ENCODE results near the gene LIN7B. TPM values are rescaled to one million over a fixed set of nuclear protein-coding genes. Genes with fewer than 3 reads are reported as not detected.

LIN7B gene
- total and polyA plus RNA-seq, 9 of the 15 experiments (the other 6 are each of a cell fraction or from before 2014, with no cell fraction given): 0.89 to 15.7 (median 4.0) TPM

GRCh38 chr19:49102303-49102702, 11.9 kb upstream of the LIN7B start:
- POLR2A ChIA-PET: interaction anchor here (1.1 kb wide), 1 partner anchor 12 kb away, joined by 3 read pairs; the partner anchor contains the start of gene LIN7B
- no peak for TF ChIP-seq RBM25 (IDR thresholded peaks at IDR 0.05; ENCODE audit: low read depth, low read length, severe bottlenecking)
- no peak for TF ChIP-seq PML (IDR thresholded peaks at IDR 0.05; ENCODE audit: low read length)
- TF ChIP-seq RBFOX2 (IDR thresholded peaks at IDR 0.05; ENCODE audit: low read depth, low read length): peak; percentile 60
- peak; percentile 60 for TF ChIP-seq POLR2G (IDR thresholded peaks at IDR 0.05; ENCODE audit: low read depth, low read length)
- WGBS (ENCODE audit: insufficient coverage, low coverage, missing lambda C conversion rate): 97% methylated on average over 10 of the region's 12 CpGs
- ATAC-seq (no peak), FAIRE-seq (no peak), DNase-seq (ENCODE audit: extremely low read depth in 1 of 4, low spot score in 3 of 4) (peak in 1 of 4 experiments; percentile 16)
- Histone ChIP-seq H4K20me1 (replicated peaks; ENCODE audit: control insufficient read depth, insufficient read depth, low read length) (peaks cover 29% of the 10 kb centered on the region), H3K4me1 (replicated peaks in 1 of 2; ENCODE audit: control insufficient read depth in 2 of 2, insufficient read depth in 2 of 2, low read length in 2 of 2) (peaks cover 0 to 38% of the 10 kb centered on the region in 2 experiments; a peak in 3 of 5 replicates), H3K27ac (ENCODE audit: extremely low read depth, low read depth, low read length) (no peak overlapping the region), H3K4me2 (ENCODE audit: insufficient read depth, low read length) (no peak overlapping the region), H3K36me3 (ENCODE audit: control insufficient read depth, insufficient read depth, low read length) (peaks cover 98% of the 10 kb centered on the region), H3K9me3 (replicated peaks; ENCODE audit: control insufficient read depth, insufficient read depth, low read depth, low read length) (no peaks in the 10 kb centered on the region), H2AFZ (ENCODE audit: low read depth, low read length) (no peak overlapping the region), H3K9me1 (ENCODE audit: control insufficient read depth, insufficient read depth, low read length) (peaks cover 11% of the 10 kb centered on the region), H3K4me3 (no peak overlapping the region), H3K27me3 (ENCODE audit: control insufficient read depth in 2 of 2, insufficient read depth in 2 of 2, low read length in 2 of 2) (no peaks in the 10 kb centered on the region), H3K79me2 (ENCODE audit: control insufficient read depth, insufficient read depth, low read length) (peaks cover 37% of the 10 kb centered on the region), H3K9ac (ENCODE audit: insufficient read depth in 1 of 2, low read depth in 2 of 2, low read length in 2 of 2) (no peak overlapping the region)
- CTCF ChIA-PET (ENCODE audit: low intra/inter-chr PET ratio): no interaction called here
- in situ Hi-C loops (cut with MboI): no loop called here
- no TSS peak for BruUV-seq (replicated peaks)
- intact Hi-C loops (cut with micrococcal nuclease): no loop called here

DNA sequence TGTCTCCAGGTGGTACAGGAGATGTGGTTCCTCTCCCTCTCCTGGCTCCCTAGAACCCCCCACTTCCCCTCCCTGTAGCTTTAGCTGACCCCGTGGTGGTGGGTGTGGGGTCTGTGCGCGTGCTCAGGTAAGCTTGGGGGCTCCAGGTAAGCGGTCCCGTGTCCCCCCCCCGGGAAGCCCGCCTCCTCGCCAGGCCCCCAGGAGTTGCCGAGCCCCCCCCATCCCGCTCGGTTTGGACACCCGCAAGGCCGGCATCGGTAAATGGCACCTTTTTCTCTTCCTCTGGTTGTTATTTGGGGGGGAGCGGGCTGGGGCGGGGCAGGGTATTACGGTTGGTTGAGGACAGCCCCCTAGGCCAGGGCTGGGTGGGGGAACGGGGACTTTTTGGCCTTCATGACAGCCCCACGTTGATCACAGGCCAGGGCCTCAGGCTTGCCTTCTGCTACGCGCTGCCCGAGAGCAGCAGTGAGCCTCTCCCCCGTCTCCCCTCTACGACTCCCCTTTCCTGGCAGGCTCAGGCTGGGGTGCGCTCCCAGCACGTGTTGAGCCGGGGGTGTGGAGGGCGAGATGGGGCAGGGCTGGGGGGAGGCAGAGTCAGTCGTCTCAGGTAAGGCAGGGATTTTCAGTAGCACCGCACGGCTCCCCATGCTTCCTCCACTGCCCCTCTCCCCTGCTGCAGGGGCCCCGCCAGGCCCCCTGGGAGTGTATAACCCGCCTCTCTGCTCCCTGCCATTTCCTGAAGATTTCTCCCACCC, 10.7 kb upstream of the LIN7B start:
- Histone ChIP-seq H4K20me1 (replicated peaks; ENCODE audit: control insufficient read depth, insufficient read depth, low read length) (peaks cover 17% of the 10 kb centered on the region), H3K9me1 (ENCODE audit: control insufficient read depth, insufficient read depth, low read length) (peaks cover 11% of the 10 kb centered on the region), H3K27me3 (ENCODE audit: control insufficient read depth in 2 of 2, insufficient read depth in 2 of 2, low read length in 2 of 2) (no peaks in the 10 kb centered on the region), H3K36me3 (ENCODE audit: control insufficient read depth, insufficient read depth, low read length) (peaks cover 98% of the 10 kb centered on the region), H3K9me3 (replicated peaks; ENCODE audit: control insufficient read depth, insufficient read depth, low read depth, low read length) (no peaks in the 10 kb centered on the region), H2AFZ (ENCODE audit: low read depth, low read length) (no peak overlapping the region), H3K4me3 (no peak overlapping the region), H3K4me1 (replicated peaks in 1 of 2; ENCODE audit: control insufficient read depth in 2 of 2, insufficient read depth in 2 of 2, low read length in 2 of 2) (peaks cover 0 to 48% of the 10 kb centered on the region in 2 experiments; a peak in 3 of 5 replicates), H3K4me2 (ENCODE audit: insufficient read depth, low read length) (no peak overlapping the region), H3K27ac (ENCODE audit: extremely low read depth, low read depth, low read length) (no peak overlapping the region), H3K79me2 (ENCODE audit: control insufficient read depth, insufficient read depth, low read length) (peaks cover 25% of the 10 kb centered on the region), H3K9ac (ENCODE audit: insufficient read depth in 1 of 2, low read depth in 2 of 2, low read length in 2 of 2) (peak overlapping the region in 1 of 2 experiments; percentile 39; a peak in 1 of 4 replicates)
- FAIRE-seq (no peak), DNase-seq (ENCODE audit: extremely low read depth in 1 of 4, low spot score in 3 of 4) (peak in 1 of 4 experiments; percentile 19), ATAC-seq (no peak)
- intact Hi-C loops (cut with micrococcal nuclease) (no loop called here), in situ Hi-C loops (cut with MboI) (no loop called here)
- CTCF ChIA-PET (ENCODE audit: low intra/inter-chr PET ratio): no interaction called here
- BruUV-seq (replicated peaks): no TSS peak
- POLR2A ChIA-PET: interaction anchor here (0.7 to 1.1 kb wide), 2 partner anchors 10 to 105 kb away, joined by 3 read pairs; partner anchors contain the start of gene LIN7B
- WGBS (ENCODE audit: insufficient coverage, low coverage, missing lambda C conversion rate): 85% methylated on average over 9 of the region's 33 CpGs
- TF ChIP-seq HMG20A (CRISPR knock-in tag; conservative IDR thresholded peaks at IDR 0.05): no peak
- peak; percentile 41 for TF ChIP-seq RBFOX2 (IDR thresholded peaks at IDR 0.05; ENCODE audit: low read depth, low read length)
- peak; percentile 1 for TF ChIP-seq RBM22 (IDR thresholded peaks at IDR 0.05; ENCODE audit: low read depth, low read length, poor library complexity, severe bottlenecking)
- no peak for TF ChIP-seq ZNF740 (CRISPR knock-in tag; IDR thresholded peaks at IDR 0.05)
- TF ChIP-seq ZNF740 (tag; IDR thresholded peaks at IDR 0.05): 0 out of 4 replicates have a peak, but pooled peaks of 1 of the 2 experiments have one; percentile 33
- TF ChIP-seq, protein P1, sequence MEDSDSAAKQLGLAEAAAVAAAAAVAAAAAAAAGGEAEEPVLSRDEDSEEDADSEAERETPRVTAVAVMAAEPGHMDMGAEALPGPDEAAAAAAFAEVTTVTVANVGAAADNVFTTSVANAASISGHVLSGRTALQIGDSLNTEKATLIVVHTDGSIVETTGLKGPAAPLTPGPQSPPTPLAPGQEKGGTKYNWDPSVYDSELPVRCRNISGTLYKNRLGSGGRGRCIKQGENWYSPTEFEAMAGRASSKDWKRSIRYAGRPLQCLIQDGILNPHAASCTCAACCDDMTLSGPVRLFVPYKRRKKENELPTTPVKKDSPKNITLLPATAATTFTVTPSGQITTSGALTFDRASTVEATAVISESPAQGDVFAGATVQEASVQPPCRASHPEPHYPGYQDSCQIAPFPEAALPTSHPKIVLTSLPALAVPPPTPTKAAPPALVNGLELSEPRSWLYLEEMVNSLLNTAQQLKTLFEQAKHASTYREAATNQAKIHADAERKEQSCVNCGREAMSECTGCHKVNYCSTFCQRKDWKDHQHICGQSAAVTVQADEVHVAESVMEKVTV (CRISPR knock-in tag; IDR thresholded peaks at IDR 0.05): no peak
- TF ChIP-seq ZBTB2 (IDR thresholded peaks at IDR 0.05): no peak
